ENCODE results near the gene LONRF2.
"Not testable (repeated sequence)": the region's sequence is repeated elsewhere in the genome, so short reads cannot be mapped to it uniquely, and the experiment has no call there.

LONRF2 gene

GRCh38 chr2:100254646-100255210 is 67.6 kb downstream of the LONRF2 start:
- H3K4me1 Mint-ChIP-seq: no peaks in the 10 kb centered on the region
- TF ChIP-seq CTCF (IDR thresholded peaks at IDR 0.05; ENCODE audit: unreplicated experiment in 3 of 3): no peak
- H3K36me3 Mint-ChIP-seq (ENCODE audit: low read depth): no peaks in the 10 kb centered on the region
- H3K27ac Mint-ChIP-seq: no peak overlapping the region
- peaks cover 10% of the 10 kb centered on the region for H3K27me3 Mint-ChIP-seq (ENCODE audit: low read depth)
- no peaks in the 10 kb centered on the region for H3K9me3 Mint-ChIP-seq
- H3K4me3 Mint-ChIP-seq: no peak overlapping the region

DNA sequence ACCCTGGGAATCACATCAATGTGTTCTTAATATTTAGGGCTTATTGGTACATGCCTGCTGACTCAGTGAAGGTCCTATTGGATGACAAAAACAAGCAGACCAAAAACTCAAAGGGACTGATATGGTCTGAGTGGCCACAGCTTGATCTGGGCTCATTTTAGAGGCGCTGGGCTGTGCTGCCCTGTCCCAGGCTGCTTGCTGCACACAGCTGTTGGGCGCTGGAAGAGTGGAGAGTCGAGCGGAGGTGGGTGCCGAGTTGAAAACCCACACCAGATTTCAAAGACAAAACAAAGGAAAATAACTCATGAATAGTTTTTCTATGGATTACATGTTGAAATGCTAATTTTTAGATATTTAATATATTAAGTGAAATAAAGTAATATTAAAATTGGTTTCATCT is 68.5 kb downstream of the LONRF2 start:
- no peak overlapping the region for H3K4me3 Mint-ChIP-seq
- no peaks in the 10 kb centered on the region for H3K4me1 Mint-ChIP-seq
- no peaks in the 10 kb centered on the region for H3K9me3 Mint-ChIP-seq
- H3K36me3 Mint-ChIP-seq (ENCODE audit: low read depth): no peaks in the 10 kb centered on the region
- no peak overlapping the region for H3K27ac Mint-ChIP-seq
- no peak for TF ChIP-seq CTCF (IDR thresholded peaks at IDR 0.05; ENCODE audit: unreplicated experiment in 3 of 3)
- peaks cover 12% of the 10 kb centered on the region for H3K27me3 Mint-ChIP-seq (ENCODE audit: low read depth)

DNA sequence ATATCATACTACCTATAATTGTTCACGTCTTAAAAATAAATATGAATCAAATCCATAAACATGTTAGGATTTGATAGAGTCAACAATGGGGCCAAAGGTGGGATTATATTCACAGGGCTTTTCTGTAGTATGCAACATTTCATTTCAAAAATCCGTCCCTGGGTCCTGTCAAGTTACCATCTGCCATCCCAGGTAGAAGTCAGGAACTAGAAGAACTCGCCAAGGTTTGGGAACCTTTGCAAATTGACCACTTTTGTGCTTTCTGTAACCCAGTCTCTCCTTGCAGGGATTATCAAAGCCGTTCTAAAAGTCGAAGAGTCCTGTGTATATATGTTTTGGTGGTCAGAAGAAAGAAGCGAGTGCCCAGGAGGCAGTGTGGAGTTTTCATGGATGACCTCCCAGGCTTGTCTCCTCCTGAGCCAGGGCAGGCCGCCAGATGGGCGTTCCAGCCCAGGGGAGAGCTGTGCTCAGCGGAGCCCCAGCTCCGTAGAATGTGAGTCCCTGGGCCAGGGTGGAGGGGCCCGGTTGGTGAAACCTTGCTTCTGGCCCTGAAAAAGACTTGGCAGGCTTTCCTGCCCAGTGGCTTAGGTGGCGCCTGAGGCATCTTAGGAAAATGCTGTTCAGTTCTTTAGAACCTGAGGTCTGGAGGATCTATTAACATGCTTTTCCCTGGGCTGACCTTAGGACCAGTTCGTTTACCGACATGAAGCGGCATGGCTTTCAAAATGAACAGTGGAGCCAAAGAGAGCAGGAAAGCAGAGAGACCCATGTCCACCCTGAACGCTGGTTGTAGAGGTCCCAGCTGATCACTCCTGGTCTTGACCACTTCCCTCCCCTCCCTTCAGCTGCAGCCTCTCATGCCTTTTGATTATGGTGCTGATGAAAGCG is 69.2 kb downstream of the LONRF2 start:
- Mint-ChIP-seq H3K9me3 (no peaks in the 10 kb centered on the region), H3K4me3 (no peak overlapping the region), H3K4me1 (no peaks in the 10 kb centered on the region), H3K27me3 (ENCODE audit: low read depth) (peaks cover 9% of the 10 kb centered on the region), H3K36me3 (ENCODE audit: low read depth) (no peaks in the 10 kb centered on the region), H3K27ac (no peak overlapping the region)
- no peak for TF ChIP-seq CTCF (IDR thresholded peaks at IDR 0.05; ENCODE audit: unreplicated experiment in 3 of 3)

DNA sequence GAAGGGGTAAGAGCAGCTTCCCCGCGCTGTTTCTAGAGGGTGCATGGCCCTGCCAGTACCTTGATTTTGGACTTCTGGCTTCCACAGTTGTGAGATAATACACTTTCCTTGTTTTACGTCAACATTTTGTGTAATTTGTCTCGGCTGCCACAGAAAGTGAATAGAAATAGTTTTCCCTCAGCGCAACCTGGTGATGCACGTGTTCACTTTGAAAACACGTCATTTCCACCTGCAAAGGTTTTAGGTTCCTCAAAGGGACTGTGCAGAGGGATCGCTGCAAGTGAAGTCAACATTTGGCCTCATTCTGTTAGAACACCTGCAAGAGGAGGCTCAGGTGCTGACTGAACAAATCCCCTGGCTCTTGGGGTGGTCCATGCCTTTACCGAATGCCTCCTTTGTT is 71.7 kb downstream of the LONRF2 start:
- Mint-ChIP-seq H3K36me3 (ENCODE audit: low read depth) (no peaks in the 10 kb centered on the region), H3K4me3 (no peak overlapping the region), H3K27me3 (ENCODE audit: low read depth) (peaks cover 14% of the 10 kb centered on the region), H3K4me1 (peaks cover 4% of the 10 kb centered on the region), H3K9me3 (no peaks in the 10 kb centered on the region), H3K27ac (no peak overlapping the region)
- TF ChIP-seq CTCF (IDR thresholded peaks at IDR 0.05; ENCODE audit: unreplicated experiment in 3 of 3): no peak

DNA sequence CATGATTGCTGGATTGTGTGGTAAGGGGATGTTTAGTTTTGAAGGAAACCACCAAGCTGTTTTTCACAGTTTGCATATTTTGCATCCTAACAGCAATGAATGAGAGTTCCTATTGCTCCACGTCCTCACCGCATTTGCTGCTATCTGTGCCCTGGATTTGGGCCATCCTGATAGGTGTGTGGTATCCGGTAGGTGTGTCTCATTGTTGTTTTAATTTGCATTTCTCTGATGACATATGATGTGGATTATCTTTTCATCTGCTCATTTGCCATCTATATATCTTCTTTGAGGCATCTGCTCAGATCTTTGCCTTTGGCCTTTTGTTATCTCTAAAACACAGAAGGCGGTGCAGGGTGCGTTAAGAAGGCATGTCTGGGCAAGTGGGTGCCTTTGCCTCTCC is 73.3 kb downstream of the LONRF2 start:
- Mint-ChIP-seq H3K4me3 (no peak overlapping the region), H3K36me3 (ENCODE audit: low read depth) (no peaks in the 10 kb centered on the region), H3K4me1 (peaks cover 8% of the 10 kb centered on the region), H3K27me3 (ENCODE audit: low read depth) (peaks cover 18% of the 10 kb centered on the region), H3K27ac (no peak overlapping the region), H3K9me3 (no peaks in the 10 kb centered on the region)
- no peak for TF ChIP-seq CTCF (IDR thresholded peaks at IDR 0.05; ENCODE audit: unreplicated experiment in 3 of 3)

GRCh38 chr2:100248556-100248955 is 73.7 kb downstream of the LONRF2 start:
- not testable (repeated sequence) for H3K27ac Mint-ChIP-seq; H3K4me3 Mint-ChIP-seq; H3K9me3 Mint-ChIP-seq; H3K36me3 Mint-ChIP-seq (ENCODE audit: low read depth)
- Mint-ChIP-seq H3K27me3 (ENCODE audit: low read depth) (peaks cover 17% of the 10 kb centered on the region), H3K4me1 (peaks cover 10% of the 10 kb centered on the region)
